H1 (cell line): ENCODE measurements around the gene NOS1AP. TPM values are rescaled to one million over a fixed set of nuclear protein-coding genes. Genes with fewer than 3 reads are reported as not detected.

Source experiments
- CTCF ChIA-PET: fragments of 300-600 bp; sonication (Branson Sonifier 250); formaldehyde crosslinking; loops from one replicate; lab custom pipeline; 2021; ENCODE audit not compliant: partially characterized antibody; lab: Charles Lee
- POLR2A ChIA-PET: fragments of 300-600 bp; sonication (Branson Sonifier 250); formaldehyde crosslinking; loops from one replicate; lab custom pipeline; 2021; ENCODE audit warnings: inconsistent platforms; ENCODE audit not compliant: partially characterized antibody; lab: Charles Lee
- DNase-seq, 2 experiments: peaks; one replicate each; pipeline versions ENCODE4 v3.0.0 to v3.0.0-alpha.2; 2010 to 2022; ENCODE audit warnings: low spot score in 2 of 2, low read depth in 1 of 2, mixed read lengths in 1 of 2
- FAIRE-seq: peaks from 2 replicates; lab custom pipeline; 2011; peaks lifted over from hg19 to GRCh38; lab: Jason Lieb, UNC
- H2AFZ ChIP-seq: 2 replicates; pipeline ENCODE4 v1.8.1; 2012; ENCODE audit warnings: low read length, inconsistent platforms
- H2AK5ac ChIP-seq: 2 replicates; pipeline ENCODE4 v1.6.1; 2013; ENCODE audit warnings: low read depth, low read length
- H2BK120ac ChIP-seq: replicated peaks from 2 replicates; pipeline ENCODE3; 2013; ENCODE audit warnings: low read depth, low read length, inconsistent platforms
- H2BK12ac ChIP-seq: 2 replicates; pipeline ENCODE4 v1.6.1; 2013; ENCODE audit warnings: low read depth, low read length
- H2BK15ac ChIP-seq: 2 replicates; pipeline ENCODE4 v1.6.1; 2013; ENCODE audit warnings: low read length
- H2BK20ac ChIP-seq: 2 replicates; pipeline ENCODE4 v1.6.1; 2013; ENCODE audit warnings: low read length
- H2BK5ac ChIP-seq: 2 replicates; pipeline ENCODE4 v1.6.1; 2013; ENCODE audit warnings: low read depth, low read length
- H3K14ac ChIP-seq: 2 replicates; pipeline ENCODE4 v1.6.1; 2013; ENCODE audit warnings: inconsistent platforms; ENCODE audit not compliant: insufficient read length
- H3K18ac ChIP-seq: 2 replicates; pipeline ENCODE4 v1.6.1; 2013; ENCODE audit warnings: low read length; ENCODE audit errors: extremely low read depth
- H3K23ac ChIP-seq: 2 replicates; pipeline ENCODE4 v1.6.1; 2013; ENCODE audit warnings: inconsistent platforms; ENCODE audit not compliant: insufficient read length
- H3K23me2 ChIP-seq: 2 replicates; pipeline ENCODE4 v1.6.1; 2013; ENCODE audit warnings: low read depth, low read length
- H3K27ac ChIP-seq: 2 replicates; pipeline ENCODE4 v1.6.1; 2011; ENCODE audit warnings: low read depth, low read length, inconsistent platforms
- H3K27me3 ChIP-seq, 4 experiments: replicated peaks in 1 of 4; 1 replicate in 1 of 4; 2 replicates in 3 of 4; pipeline versions ENCODE4 v1.6.1 to v1.8.1; 2011 to 2013; ENCODE audit warnings: low read length in 3 of 4, mild to moderate bottlenecking in 3 of 4, inconsistent platforms in 2 of 4, mixed read lengths in 2 of 4, moderate library complexity in 1 of 4; ENCODE audit not compliant: control insufficient read depth in 3 of 4, insufficient read depth in 3 of 4; ENCODE audit errors: extremely low read depth in 1 of 4
- H3K36me3 ChIP-seq, 4 experiments: 2 replicates each; pipeline versions ENCODE4 v1.6.1 to v1.8.1; 2011 to 2013; ENCODE audit warnings: mild to moderate bottlenecking in 4 of 4, low read length in 3 of 4, moderate library complexity in 2 of 4, control low read depth in 1 of 4, inconsistent platforms in 1 of 4; ENCODE audit not compliant: insufficient read depth in 4 of 4, control insufficient read depth in 2 of 4
- H3K4ac ChIP-seq: replicated peaks from 2 replicates; pipeline ENCODE3; 2013; ENCODE audit warnings: low read length, low read depth, mixed read lengths, inconsistent platforms; ENCODE audit not compliant: insufficient read length
- H3K4me1 ChIP-seq, 4 experiments: replicated peaks in 1 of 4; 1 replicate in 1 of 4; 2 replicates in 3 of 4; pipeline versions ENCODE4 v1.6.1 to v1.8.1; 2011 to 2013; ENCODE audit warnings: low read length in 3 of 4, inconsistent platforms in 2 of 4, mixed read lengths in 1 of 4; ENCODE audit not compliant: insufficient read depth in 4 of 4, control insufficient read depth in 3 of 4
- H3K4me2 ChIP-seq, 2 experiments: 2 replicates each; pipeline versions ENCODE4 v1.6.1 to v1.8.1; 2011 to 2013; ENCODE audit warnings: low read depth in 2 of 2, low read length in 2 of 2, control low read depth in 1 of 2, inconsistent platforms in 1 of 2, mild to moderate bottlenecking in 1 of 2; ENCODE audit not compliant: insufficient read depth in 1 of 2
- H3K4me3 ChIP-seq, 4 experiments: fragments of 200-600, 300-600 bp in 1 of 4; sonication (generic), shearing (Covaris generic), sonication (Bioruptor Twin) in 1 of 4; 2 replicates each; pipeline versions ENCODE4 v1.5.1 to v1.8.1; 2011 to 2016; ENCODE audit warnings: low read length in 4 of 4, low read depth in 3 of 4, control low read depth in 2 of 4, inconsistent platforms in 2 of 4, mild to moderate bottlenecking in 2 of 4, mixed read lengths in 1 of 4, moderate library complexity in 1 of 4; ENCODE audit not compliant: insufficient read depth in 2 of 4; ENCODE audit errors: extremely low read depth in 1 of 4
- H3K56ac ChIP-seq: replicated peaks from 2 replicates; pipeline ENCODE3; 2013; ENCODE audit warnings: low read depth, mild to moderate bottlenecking, mixed read lengths, low read length, inconsistent platforms; ENCODE audit not compliant: insufficient read length
- H3K79me1 ChIP-seq: 2 replicates; pipeline ENCODE4 v1.6.1; 2013; ENCODE audit warnings: low read depth, low read length, control low read depth
- H3K79me2 ChIP-seq, 2 experiments: 2 replicates each; pipeline versions ENCODE4 v1.6.1 to v1.8.1; 2012 to 2013; ENCODE audit warnings: low read length in 2 of 2, mild to moderate bottlenecking in 2 of 2, inconsistent platforms in 1 of 2; ENCODE audit not compliant: insufficient read depth in 2 of 2, control insufficient read depth in 1 of 2
- H3K9ac ChIP-seq, 4 experiments: replicated peaks in 1 of 4; 1 replicate in 1 of 4; 2 replicates in 3 of 4; pipeline versions ENCODE4 v1.6.1 to v1.8.1; 2011 to 2013; ENCODE audit warnings: low read depth in 3 of 4, low read length in 3 of 4, control low read depth in 2 of 4, mild to moderate bottlenecking in 2 of 4, moderate library complexity in 2 of 4, inconsistent platforms in 1 of 4; ENCODE audit errors: extremely low read depth in 1 of 4
- H3K9me3 ChIP-seq, 2 experiments: 2 replicates each; pipeline versions ENCODE4 v1.6.1 to v1.8.1; 2012 to 2013; ENCODE audit warnings: mild to moderate bottlenecking in 2 of 2, moderate library complexity in 2 of 2, control low read depth in 1 of 2, inconsistent platforms in 1 of 2, low read depth in 1 of 2, low read length in 1 of 2, mixed read lengths in 1 of 2; ENCODE audit not compliant: insufficient read depth in 2 of 2
- H4K20me1 ChIP-seq, 2 experiments: replicated peaks in 1 of 2; 2 replicates each; pipeline versions ENCODE3 to v1.8.1; 2011 to 2013; ENCODE audit warnings: inconsistent platforms in 2 of 2, low read length in 2 of 2, mild to moderate bottlenecking in 1 of 2; ENCODE audit not compliant: insufficient read depth in 2 of 2, control insufficient read depth in 1 of 2
- H4K5ac ChIP-seq: 2 replicates; pipeline ENCODE4 v1.6.1; 2013; ENCODE audit warnings: low read length, low read depth, mixed read lengths, inconsistent platforms; ENCODE audit not compliant: insufficient read length
- H4K8ac ChIP-seq: 2 replicates; pipeline ENCODE4 v1.8.0; 2013; ENCODE audit warnings: mild to moderate bottlenecking, moderate library complexity, low read length, inconsistent platforms; ENCODE audit not compliant: insufficient read depth; ENCODE audit errors: extremely low read depth
- H4K91ac ChIP-seq: replicated peaks from 2 replicates; pipeline ENCODE3; 2013; ENCODE audit warnings: low read length, mixed read lengths, inconsistent platforms; ENCODE audit not compliant: insufficient read length
- ATF2 ChIP-seq: IDR thresholded peaks from 2 replicates; pipeline ENCODE4 v1.6.1; 2012; ENCODE audit warnings: low read length, inconsistent platforms
- ATF3 ChIP-seq: IDR thresholded peaks from 2 replicates; pipeline ENCODE4 v1.6.1; 2011; ENCODE audit warnings: low read depth, mild to moderate bottlenecking, low read length; ENCODE audit not compliant: insufficient read depth
- BRCA1 ChIP-seq: IDR thresholded peaks from 2 replicates; pipeline ENCODE4 v1.6.1; 2012; ENCODE audit warnings: low read depth, low read length, improper control_type of control experiment
- CBX8 ChIP-seq: fragments of 300-800, 300-1000 bp; sonication (generic); IDR thresholded peaks from 2 replicates; pipeline ENCODE4 v1.7.1; 2016; ENCODE audit warnings: low read depth, low read length, borderline replicate concordance
- CREB1 ChIP-seq: IDR thresholded peaks from 2 replicates; pipeline ENCODE4 v1.6.1; 2012; ENCODE audit warnings: inconsistent platforms
- HDAC2 ChIP-seq, 2 experiments: fragments of 300-600 bp in 1 of 2; sonication (generic) in 1 of 2; IDR thresholded peaks; 2 replicates each; pipeline ENCODE4 v1.6.1; 2011 to 2012; ENCODE audit warnings: low read depth in 2 of 2, low read length in 2 of 2, mild to moderate bottlenecking in 2 of 2, moderate library complexity in 2 of 2, borderline replicate concordance in 1 of 2, inconsistent platforms in 1 of 2
- KDM5A ChIP-seq: fragments of 200-600 bp; IDR thresholded peaks from 2 replicates; pipeline ENCODE4 v1.7.1; 2012; ENCODE audit warnings: mild to moderate bottlenecking, low read length, inconsistent platforms, mixed read lengths
- SP2 ChIP-seq: IDR thresholded peaks from 2 replicates; pipeline ENCODE4 v1.6.1; 2012; ENCODE audit warnings: mild to moderate bottlenecking, low read length, inconsistent platforms
- WGBS, 2 experiments: shearing (Covaris generic) in 1 of 2; methylation state at CpG; one replicate each; pipeline versions ENCODE4 v1.1.6 to v1.1.7; 2013 to 2015; ENCODE audit warnings: low lambda C conversion rate in 2 of 2, mixed read lengths in 2 of 2, inconsistent platforms in 1 of 2, low coverage in 1 of 2, missing lambda C conversion rate in 1 of 2; ENCODE audit not compliant: insufficient replicate concordance in 2 of 2, insufficient coverage in 1 of 2, insufficient read length in 1 of 2; ENCODE audit errors: extremely low coverage in 1 of 2, missing lambda C conversion rate in 1 of 2; 5-methylcytosine and 5-hydroxymethylcytosine counted together
- polyA plus RNA-seq, 7 experiments: library from polyadenylated mRNA; depleted of rRNA in 3 of 7; stranded (reverse) in 5 of 7; unstranded in 2 of 7; fragments of >200 nt in 5 of 7; fragments of 200-250 nt in 2 of 7; gene quantifications; 1 replicate in 5 of 7; 2 replicates in 1 of 7; 4 replicates in 1 of 7; pipeline versions ENCODE4 v1.2.1 to v1.2.3, GENCODE V29; 2011 to 2013; ENCODE audit warnings: missing spikeins in 2 of 7, mixed read lengths in 2 of 7
- total RNA-seq: library from RNA; stranded (reverse); fragmentation: NEBNext Ultra II Directional; extraction: Animal tissue kit (Norgen Biotek cat#: 25700); gene quantifications from 2 replicates; pipeline ENCODE4 v1.2.1, GENCODE V29; 2021

Gene NOS1AP
- total and polyA plus RNA-seq, 2 of the 8 experiments (the other 6 are each of a cell fraction or from before 2014, with no cell fraction given): 2.4 to 12.1 TPM

GRCh38 chr1:162136760-162137159 lies 67.3 kb downstream of the NOS1AP start:
- peaks cover 11% of the 10 kb centered on the region; the same call in 1 of the 2 replicates for H3K79me1 ChIP-seq
- no peak overlapping the region for H2AK5ac ChIP-seq
- no peaks in the 10 kb centered on the region for H3K27me3 ChIP-seq
- no peak overlapping the region for H2BK5ac ChIP-seq
- WGBS, 2 experiments: 80% methylated on average over 4 of the region's 4 CpGs; no CpG with 5 or more reads in 1 of the 2 experiments
- no peak overlapping the region for H3K18ac ChIP-seq
- FAIRE-seq (no peak), DNase-seq (no peak)
- no peaks in the 10 kb centered on the region for H3K36me3 ChIP-seq
- H3K27ac ChIP-seq: no peak overlapping the region
- no peak overlapping the region for H4K5ac ChIP-seq
- no peaks in the 10 kb centered on the region; the same call in 1 of the 2 replicates for H3K23me2 ChIP-seq
- H4K91ac ChIP-seq: no peak overlapping the region
- POLR2A ChIA-PET: interaction anchor here (2.2 kb wide), 1 partner anchor 9 kb away, joined by 7 read pairs; no protein-coding TSS in a partner anchor
- TF ChIP-seq SP2 (no peak), ATF3 (no peak), KDM5A (no peak), BRCA1 (no peak), ATF2 (no peak), CBX8 (no peak), CREB1 (no peak), HDAC2 (IDR thresholded peaks at IDR 0.05; ENCODE audit: borderline replicate concordance in 1 of 2, low read depth in 2 of 2, low read length in 2 of 2) (no peak)
- TF ChIP-seq, all 59 proteins: peak for 0
- no peak overlapping the region for H3K4me2 ChIP-seq
- no peak overlapping the region for H3K9ac ChIP-seq
- H2BK12ac ChIP-seq: no peak overlapping the region
- H2BK120ac ChIP-seq: no peak overlapping the region
- peaks cover 0 to 2% of the 10 kb centered on the region in 2 experiments for H4K20me1 ChIP-seq
- no peak overlapping the region for H2BK20ac ChIP-seq
- CTCF ChIA-PET: interaction anchor here (0.7 to 1.5 kb wide), 5 partner anchors 8 to 221 kb away, joined by 3 to 7 read pairs (median 3); no protein-coding TSS in a partner anchor
- no peaks in the 10 kb centered on the region for H3K9me3 ChIP-seq
- no peak overlapping the region for H3K4me3 ChIP-seq
- no peak overlapping the region for H2AFZ ChIP-seq
- H3K79me2 ChIP-seq: peaks cover 0 to 51% of the 10 kb centered on the region in 2 experiments; a peak in 2 of 4 replicates
- no peak overlapping the region for H4K8ac ChIP-seq
- no peak overlapping the region for H3K14ac ChIP-seq
- H3K56ac ChIP-seq: no peak overlapping the region
- H2BK15ac ChIP-seq: no peak overlapping the region
- no peak overlapping the region for H3K4ac ChIP-seq
- H3K4me1 ChIP-seq: peaks cover 4 to 13% (median 6%) of the 10 kb centered on the region in 4 experiments
- H3K23ac ChIP-seq: no peak overlapping the region
